Stimulated activated CD4-positive, alpha-beta T cell treated with anti-CD3 and anti-CD28 coated beads, Interleukin-12 subunit alpha, Interleukin-12 subunit beta, amount 100 ng/mL, for 48 hours (primary cell): Measurements from ENCODE around the gene AIF1.

ENCODE experiments used
- DNase-seq, 3 donors: peaks; one replicate each; pipeline ENCODE4 v3.0.0-alpha.2; 2020; ENCODE audit warnings: low read depth in 2 of 3, low spot score in 1 of 3

AIF1 gene

GRCh38 chr6:31663126-31663960, 48.3 kb downstream of the AIF1 start:
- no peak for DNase-seq

- no peak for DNase-seq
These were observed 49.1 kb downstream of the AIF1 start for GRCh38 chr6:31663961-31664789.

GRCh38 chr6:31664790-31665500, 49.9 kb downstream of the AIF1 start, which contains the start of gene GPANK1:
Gene GPANK1 (minus strand): TSS chr6:31664997. CDS start chr6:31664478, 519 bp downstream.
- peak; percentile 78 to 84 (median 83) for DNase-seq

- DNase-seq, result peak; percentile 97 to 98 (median 97)
These were observed 50.7 kb downstream of the AIF1 start, which contains the start of gene CSNK2B for GRCh38 chr6:31665501-31666336. Gene CSNK2B (plus strand): TSS chr6:31666080. CDS start chr6:31666832, 752 bp downstream.

- DNase-seq, result no peak
These were observed 51.4 kb downstream of the AIF1 start for GRCh38 chr6:31666337-31666965.
